RPMI8226 (cell line): ENCODE results near the gene TCHHL1.
"Not testable (repeated sequence)": the region's sequence is repeated elsewhere in the genome, so short reads cannot be mapped to it uniquely, and the experiment has no call there.

ENCODE experiments used
- DNase-seq: peaks from one replicate; pipeline ENCODE4 v3.0.0-alpha.2; 2015

Gene TCHHL1

DNA sequence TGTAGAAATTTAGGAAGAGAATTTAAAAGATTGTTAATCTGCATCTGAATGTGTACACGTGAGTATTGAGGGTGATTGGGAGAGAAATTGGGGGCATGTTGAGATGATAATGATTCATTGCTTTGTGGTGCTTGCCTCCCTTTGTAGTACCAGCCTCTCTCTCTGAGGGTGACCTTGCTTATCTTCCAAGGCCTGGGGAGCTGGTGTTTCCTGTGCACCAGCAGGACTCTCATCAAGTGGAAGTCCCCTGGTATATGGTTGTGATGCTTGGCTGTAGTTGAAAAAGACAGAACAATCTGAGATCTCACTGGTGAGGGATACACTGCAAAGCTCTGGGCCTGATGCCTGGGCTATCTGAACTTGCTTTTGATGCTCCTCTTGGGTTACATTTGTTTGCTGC, 4.0 kb downstream of the TCHHL1 start:
- DNase-seq, result no peak

- not testable (repeated sequence) for DNase-seq
These were observed 7.8 kb downstream of the TCHHL1 start for GRCh38 chr1:152081026-152081425.

DNA sequence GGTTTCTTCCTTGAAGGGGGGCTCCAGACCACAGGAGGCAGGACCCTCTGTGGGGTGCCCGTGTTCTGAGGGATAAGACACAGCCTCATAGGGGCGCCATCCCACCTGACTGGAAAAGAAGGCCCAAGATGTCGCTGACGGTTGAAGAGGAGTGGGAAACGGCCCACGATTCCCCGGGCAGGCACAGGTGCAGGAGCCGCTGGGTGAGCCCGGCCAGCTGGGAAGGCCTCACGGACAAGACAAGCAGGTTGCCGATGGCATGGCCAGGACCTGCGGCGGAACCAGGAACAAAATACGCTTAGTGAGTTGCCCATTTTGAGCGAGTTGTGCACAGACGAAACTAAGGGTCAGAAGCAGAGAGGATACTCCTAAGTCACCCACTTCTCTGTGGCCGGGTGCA, 8.4 kb downstream of the TCHHL1 start:
- not testable (repeated sequence) for DNase-seq

DNA sequence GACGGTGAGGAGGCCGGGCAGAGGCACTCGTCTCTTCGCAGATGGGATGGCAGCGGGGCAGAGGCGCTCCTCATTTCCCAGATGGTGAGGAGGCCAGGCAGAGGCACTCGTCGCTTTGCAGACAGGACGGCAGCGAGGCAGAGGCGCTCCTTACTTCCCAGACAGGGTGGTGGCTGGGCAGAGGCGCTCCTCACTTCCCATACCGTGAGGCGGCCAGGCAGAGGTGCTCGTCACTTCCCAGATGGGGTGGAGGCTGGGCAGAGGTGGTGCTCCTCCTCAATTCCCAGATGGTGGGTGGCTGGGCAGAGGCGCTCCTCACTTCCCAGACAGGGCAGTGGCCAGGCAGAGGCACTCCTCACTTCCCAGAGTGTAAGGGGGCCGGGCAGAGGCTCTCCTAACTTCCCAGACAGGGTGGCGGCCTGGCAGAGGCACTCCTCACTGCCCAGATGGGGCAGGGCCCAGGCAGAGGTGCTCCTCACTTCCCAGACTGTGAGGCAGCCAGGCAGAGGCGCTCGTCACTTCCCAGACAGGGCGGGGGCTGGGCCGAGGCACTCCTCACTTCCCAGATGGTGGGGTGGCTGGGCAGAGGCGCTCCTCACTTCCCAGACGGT, 9.9 kb downstream of the TCHHL1 start:
- no peak for DNase-seq

- DNase-seq, result no peak
These were observed 16.6 kb downstream of the TCHHL1 start for GRCh38 chr1:152072311-152072710.

DNA sequence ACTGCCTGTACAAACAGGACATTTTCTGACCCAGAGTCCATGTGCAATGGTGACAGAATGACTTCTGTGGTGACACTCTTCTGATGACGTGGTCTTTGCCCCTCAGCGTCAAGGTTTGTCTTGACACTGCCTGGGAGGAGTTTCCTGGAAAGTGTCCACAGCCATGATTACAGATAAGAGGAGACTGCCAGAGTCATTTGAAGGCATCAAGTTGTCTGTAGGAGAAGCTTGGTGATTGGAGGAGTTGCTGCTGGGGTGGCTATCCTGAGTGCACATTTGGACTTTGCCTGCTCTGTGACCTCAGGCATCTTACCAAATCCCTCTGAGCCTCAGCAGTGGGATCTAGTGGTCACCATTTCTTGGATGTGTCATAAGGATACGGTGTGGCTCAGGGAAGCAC, 17.7 kb downstream of the TCHHL1 start:
- no peak for DNase-seq

DNA sequence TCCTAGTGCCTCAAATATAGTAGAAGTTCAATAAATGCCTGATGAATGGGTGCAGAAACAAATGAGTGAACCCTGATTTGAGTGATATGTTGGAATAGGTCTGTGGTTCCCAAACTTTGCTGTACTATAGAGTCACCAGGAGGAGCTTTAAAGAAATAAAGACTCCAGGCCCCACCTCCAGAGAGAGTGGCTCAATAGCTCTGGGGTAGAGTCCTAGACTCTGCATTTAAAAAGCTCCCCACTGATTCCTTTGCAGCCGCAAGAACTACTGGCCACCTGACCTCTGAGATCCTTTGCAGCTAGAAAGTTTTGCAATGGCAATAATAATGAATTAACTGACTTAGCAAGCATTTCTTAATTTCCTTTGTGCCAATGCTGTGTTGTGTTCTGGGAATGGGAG, 20.9 kb downstream of the TCHHL1 start:
- DNase-seq, result no peak

- DNase-seq, result no peak
These were observed 21.7 kb downstream of the TCHHL1 start for GRCh38 chr1:152067150-152067549.

- no peak for DNase-seq
These were observed 26.9 kb downstream of the TCHHL1 start for GRCh38 chr1:152061952-152062351.

- no peak for DNase-seq
These were observed 35.5 kb downstream of the TCHHL1 start for GRCh38 chr1:152053375-152053774.

GRCh38 chr1:152052606-152053005, 36.3 kb downstream of the TCHHL1 start:
- peak; percentile 91 for DNase-seq

GRCh38 chr1:152050886-152051675, 37.8 kb downstream of the TCHHL1 start:
- no peak for DNase-seq

DNA sequence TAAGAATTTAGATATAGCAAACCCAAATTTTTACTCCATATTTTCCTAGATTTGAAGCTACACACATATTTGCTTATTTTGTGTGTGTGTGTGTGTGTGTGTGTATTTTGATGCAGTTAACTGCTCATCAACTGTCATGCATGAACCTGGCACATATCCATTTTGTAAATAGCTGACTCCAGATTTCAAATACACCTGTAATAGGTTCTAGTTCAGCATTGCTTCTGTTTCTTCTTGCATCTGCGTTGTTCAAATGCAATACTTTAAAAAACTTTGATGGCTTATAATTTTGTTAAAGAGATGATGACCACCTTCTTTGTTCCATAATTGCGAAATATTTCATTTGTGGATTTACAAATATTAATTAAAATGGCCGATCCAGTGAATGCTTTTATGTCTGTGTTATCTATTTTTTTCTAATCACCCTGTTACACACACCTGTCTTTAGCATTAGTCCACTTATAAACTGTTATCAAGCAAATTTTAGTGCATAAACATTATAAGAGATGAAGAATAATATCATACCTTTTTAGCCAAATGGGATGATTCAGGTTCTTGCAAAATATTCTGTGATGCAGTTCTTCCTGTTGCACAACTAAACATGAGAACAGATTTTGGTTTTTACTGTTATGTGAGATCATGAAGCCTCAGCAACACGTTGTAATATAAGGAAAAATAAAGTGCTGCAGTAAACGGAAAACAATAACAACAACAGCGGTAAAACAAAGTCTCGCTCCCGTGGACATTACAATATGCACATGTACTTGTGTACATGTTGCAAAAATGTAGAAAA, 39.4 kb downstream of the TCHHL1 start:
- DNase-seq, result peak; percentile 71

DNA sequence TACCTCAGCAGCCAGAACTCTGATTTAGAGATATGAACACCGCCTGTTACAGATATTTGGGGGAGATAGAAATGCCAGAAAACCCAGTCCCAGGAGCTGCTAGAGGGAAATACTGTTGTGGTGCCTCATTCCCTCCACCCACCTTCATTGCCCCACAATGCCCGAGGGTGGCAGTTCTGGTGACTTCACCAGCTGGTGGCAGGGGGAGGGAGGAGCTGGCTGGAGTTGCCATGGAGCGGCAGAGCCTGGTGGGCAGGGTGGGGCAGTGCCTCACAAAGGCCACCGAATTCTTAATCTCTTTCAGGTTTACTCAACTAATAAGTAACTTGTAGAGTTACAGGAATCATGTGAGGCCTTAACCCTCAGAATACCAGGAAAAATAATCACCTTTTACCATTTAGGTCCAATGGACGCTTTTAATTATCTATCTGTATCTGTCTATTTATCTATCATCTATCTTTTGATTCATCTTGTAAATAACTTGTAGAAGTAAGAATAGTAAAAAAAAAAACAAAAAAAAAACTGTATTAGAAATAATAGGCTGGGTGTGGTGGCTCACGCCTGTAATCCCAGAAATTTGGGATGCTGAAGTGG, 40.4 kb downstream of the TCHHL1 start:
- DNase-seq, result peak; percentile 92

- peak; percentile 98 for DNase-seq
These were observed 41.0 kb downstream of the TCHHL1 start for GRCh38 chr1:152047730-152048415.

GRCh38 chr1:152047413-152047729, 41.5 kb downstream of the TCHHL1 start:
- no peak for DNase-seq

DNA sequence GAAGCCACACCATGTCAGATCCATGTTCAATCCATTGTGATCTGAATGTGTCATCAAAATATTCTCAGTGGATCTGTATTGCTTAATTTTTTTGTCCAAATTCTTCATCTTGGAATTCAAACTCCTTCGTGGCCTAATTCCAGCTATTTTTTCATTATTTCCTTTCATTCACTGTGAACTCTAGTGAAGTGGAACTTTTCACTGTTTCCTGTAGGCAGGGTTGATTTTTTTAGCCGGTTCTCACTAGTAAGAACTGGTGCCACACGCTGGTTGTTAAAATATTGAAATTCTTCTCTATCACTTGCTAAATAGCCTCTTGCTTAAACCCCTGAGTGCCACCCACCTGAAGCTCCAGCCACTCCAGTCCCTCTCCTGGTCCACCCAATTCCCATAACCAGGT, 44.5 kb downstream of the TCHHL1 start:
- DNase-seq, result no peak

GRCh38 chr1:152043870-152044269, 45.0 kb downstream of the TCHHL1 start:
- DNase-seq, result no peak

GRCh38 chr1:152042030-152042429, 46.8 kb downstream of the TCHHL1 start:
- no peak for DNase-seq

DNA sequence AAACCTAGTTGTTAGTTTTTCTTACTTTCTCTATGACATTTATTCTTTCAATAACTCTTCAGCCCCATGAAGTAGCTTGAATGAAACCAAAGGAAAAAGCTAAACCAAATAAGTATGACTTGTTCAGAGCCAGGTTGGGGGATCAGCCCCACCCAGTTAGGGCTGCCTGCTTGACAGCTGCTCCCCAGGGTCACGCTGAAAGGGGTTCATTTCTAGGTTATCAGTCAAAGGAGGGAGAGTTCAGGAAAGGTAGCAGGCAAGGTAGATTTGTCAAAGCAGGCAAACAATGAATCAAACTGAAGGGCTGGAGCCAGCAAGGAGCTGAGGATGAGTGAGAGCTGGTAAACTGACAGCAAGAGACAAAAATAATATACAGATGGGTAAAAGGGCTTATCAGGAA, 49.0 kb downstream of the TCHHL1 start:
- no peak for DNase-seq

GRCh38 chr1:152039461-152039860, 49.4 kb downstream of the TCHHL1 start:
- DNase-seq, result no peak

GRCh38 chr1:152038871-152039270, 50.0 kb downstream of the TCHHL1 start:
- DNase-seq, result peak; percentile 26
